Tibial artery (tissue), 4 donors: Measurements from ENCODE around the gene SCN1B.

Experiments used
- DNase-seq, 2 donors: peaks; one replicate each; pipeline ENCODE4 v3.0.0-alpha.2; 2019
- H3K27ac ChIP-seq, 2 donors: fragments of 200-600 bp; sonication (generic) in 1 of 2; 1 replicate in 1 of 2; 2 replicates in 1 of 2; pipeline ENCODE4 v1.5.1; 2018 to 2019; ENCODE audit warnings: mild to moderate bottlenecking in 1 of 2
- H3K27me3 ChIP-seq, 2 donors: fragments of 200-600 bp; sonication (generic) in 1 of 2; one replicate each; pipeline versions ENCODE4 v1.5.1 to v1.6.0; 2016 to 2019
- H3K36me3 ChIP-seq, 3 donors: fragments of 200-600 bp; sonication (generic) in 2 of 3; one replicate each; pipeline ENCODE4 v1.5.1; 2016 to 2019; ENCODE audit warnings: mild to moderate bottlenecking in 2 of 3
- H3K4me1 ChIP-seq, 4 donors: fragments of 200-600 bp; sonication (generic) in 2 of 4; 1 replicate in 3 of 4; 2 replicates in 1 of 4; pipeline ENCODE4 v1.5.1; 2016 to 2019
- H3K4me3 ChIP-seq, 2 donors: fragments of 200-600 bp; sonication (generic) in 1 of 2; 1 replicate in 1 of 2; 2 replicates in 1 of 2; pipeline ENCODE4 v1.5.1; 2018 to 2019; ENCODE audit warnings: mild to moderate bottlenecking in 2 of 2
- H3K9me3 ChIP-seq, 3 donors: fragments of 200-600 bp; sonication (generic) in 1 of 3; one replicate each; pipeline ENCODE4 v1.5.1; 2016 to 2019
- CTCF ChIP-seq, 2 experiments: fragments of 200-600 bp in 1 of 2; fragments of 450-650 bp in 1 of 2; IDR thresholded peaks; one replicate each; pipeline ENCODE4 v1.5.1; 2017 to 2019; ENCODE audit warnings: antibody characterized with exemption in 2 of 2, mild to moderate bottlenecking in 1 of 2, moderate library complexity in 1 of 2
- intact Hi-C: fragments of 100-400 bp; cut with DNase I; formaldehyde crosslinking; loops from one replicate; pipeline ENCODE4 v1.15.0; 2023; ENCODE audit warnings: low total_unique reads

Gene SCN1B

DNA sequence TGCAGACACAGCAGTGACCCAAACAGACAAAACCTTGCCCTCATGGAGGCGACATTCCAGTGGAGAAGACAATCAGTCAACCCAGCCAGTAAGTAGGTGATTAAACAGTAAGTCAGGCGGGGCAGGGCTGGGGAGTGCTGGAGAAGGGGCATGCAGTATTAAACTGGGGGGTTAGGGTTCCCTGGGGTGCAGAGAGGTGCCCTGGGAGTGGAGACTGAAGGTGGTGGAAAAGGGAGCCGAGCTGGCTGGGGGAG is 54.2 kb downstream of the SCN1B start:
- Histone ChIP-seq H3K36me3 (no peaks in the 10 kb centered on the region), H3K27ac (no peak overlapping the region), H3K9me3 (no peaks in the 10 kb centered on the region), H3K4me1 (no peaks in the 10 kb centered on the region), H3K27me3 (peaks cover 0 to 40% of the 10 kb centered on the region in 2 donors), H3K4me3 (no peak overlapping the region)
- no peak for DNase-seq
- intact Hi-C loops: no loop called here
- no peak for TF ChIP-seq CTCF (IDR thresholded peaks at IDR 0.05)

- peaks cover 0 to 47% of the 10 kb centered on the region in 2 donors for H3K27me3 ChIP-seq
- no peaks in the 10 kb centered on the region for H3K36me3 ChIP-seq
- DNase-seq: no peak
- H3K4me3 ChIP-seq: no peak overlapping the region
- peaks cover 0 to 7% (median 3%) of the 10 kb centered on the region in 4 donors for H3K4me1 ChIP-seq
- no peaks in the 10 kb centered on the region for H3K9me3 ChIP-seq
- TF ChIP-seq CTCF (IDR thresholded peaks at IDR 0.05): no peak
- intact Hi-C loops: no loop called here
- no peak overlapping the region for H3K27ac ChIP-seq
Observed at GRCh38 chr19:35085947-35086346, 55.7 kb downstream of the SCN1B start.

DNA sequence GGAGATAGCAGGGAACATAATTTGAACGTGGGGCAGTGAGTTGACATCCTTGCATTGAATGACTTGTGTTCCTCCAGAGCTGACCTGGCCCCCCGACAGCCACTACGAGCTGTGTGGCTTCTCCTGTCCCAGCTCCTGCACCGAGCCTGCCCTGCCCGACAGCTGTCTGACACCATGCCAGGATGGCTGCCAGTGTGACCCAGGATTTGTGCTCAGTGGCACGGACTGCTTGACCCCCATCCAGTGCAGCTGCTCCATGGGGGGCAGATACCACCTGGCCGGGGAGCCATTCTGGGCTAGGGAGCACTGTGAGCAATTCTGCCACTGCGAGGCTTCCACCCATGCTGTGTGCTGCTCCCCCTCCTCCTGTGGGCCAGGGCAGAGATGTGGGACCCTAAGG is 56.2 kb downstream of the SCN1B start:
- H3K4me1 ChIP-seq: peaks cover 0 to 7% (median 3%) of the 10 kb centered on the region in 4 donors
- no peak overlapping the region for H3K27ac ChIP-seq
- no peak overlapping the region for H3K4me3 ChIP-seq
- peaks cover 0 to 52% of the 10 kb centered on the region in 2 donors for H3K27me3 ChIP-seq
- H3K9me3 ChIP-seq: no peaks in the 10 kb centered on the region
- DNase-seq: no peak
- intact Hi-C loops: no loop called here
- TF ChIP-seq CTCF (IDR thresholded peaks at IDR 0.05): no peak
- H3K36me3 ChIP-seq: no peaks in the 10 kb centered on the region

GRCh38 chr19:35087393-35087792 is 57.1 kb downstream of the SCN1B start:
- Histone ChIP-seq H3K27me3 (peaks cover 0 to 60% of the 10 kb centered on the region in 2 donors), H3K4me3 (no peak overlapping the region), H3K4me1 (peaks cover 0 to 7% (median 3%) of the 10 kb centered on the region in 4 donors), H3K36me3 (no peaks in the 10 kb centered on the region), H3K27ac (no peak overlapping the region), H3K9me3 (no peaks in the 10 kb centered on the region)
- no peak for DNase-seq
- intact Hi-C loops: no loop called here
- no peak for TF ChIP-seq CTCF (IDR thresholded peaks at IDR 0.05)

DNA sequence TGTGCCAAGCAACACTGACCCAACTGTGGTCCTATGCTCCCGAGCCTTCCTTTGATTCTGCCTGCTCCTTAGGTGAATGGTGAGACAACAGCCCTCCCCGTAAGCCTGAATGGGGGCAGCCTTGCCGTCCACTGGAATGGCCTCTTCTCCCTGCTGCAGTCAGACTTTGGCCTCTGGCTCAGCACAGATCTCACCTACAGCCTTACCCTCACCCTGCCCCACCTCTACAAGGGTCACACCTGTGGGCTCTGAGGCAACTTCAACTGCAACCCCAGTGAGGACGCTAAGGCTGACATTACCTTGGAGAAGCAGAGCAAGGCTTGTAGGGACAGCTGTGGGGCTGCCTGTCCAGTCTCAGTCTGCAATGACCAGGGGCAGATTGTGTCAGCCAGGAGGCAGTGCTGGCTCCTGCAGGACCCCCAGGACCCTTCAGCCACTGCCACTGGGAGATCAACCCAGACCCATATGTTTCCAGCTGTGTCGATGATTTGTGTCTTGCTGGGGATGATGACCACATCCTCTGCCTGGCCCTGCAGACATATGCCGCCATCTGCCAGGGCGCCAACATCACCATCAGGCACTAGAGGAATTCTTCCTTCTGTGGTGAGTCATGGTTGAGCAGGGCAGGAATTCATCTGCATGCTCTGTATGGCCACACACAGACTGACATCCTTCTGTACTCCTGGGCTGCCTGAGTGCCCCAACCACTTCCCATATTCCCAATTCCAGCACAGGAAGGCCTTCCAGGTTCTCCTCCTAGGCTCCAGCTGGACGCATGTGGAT is 58.1 kb downstream of the SCN1B start:
- no peaks in the 10 kb centered on the region for H3K9me3 ChIP-seq
- no peaks in the 10 kb centered on the region for H3K36me3 ChIP-seq
- peaks cover 0 to 7% (median 3%) of the 10 kb centered on the region in 4 donors for H3K4me1 ChIP-seq
- intact Hi-C loops: no loop called here
- H3K4me3 ChIP-seq: no peak overlapping the region
- H3K27ac ChIP-seq: no peak overlapping the region
- no peak for DNase-seq
- no peak for TF ChIP-seq CTCF (IDR thresholded peaks at IDR 0.05)
- H3K27me3 ChIP-seq: peaks cover 0 to 54% of the 10 kb centered on the region in 2 donors
